SK-N-SH (cell line): ENCODE measurements around the gene SMYD3.

Source experiments
- CHD2 ChIP-seq: fragments of 150-350 bp; IDR thresholded peaks from 2 replicates; pipeline ENCODE4 v1.6.1; 2018; ENCODE audit warnings: low read length; ENCODE audit not compliant: partially characterized antibody
- EP300 ChIP-seq, 2 experiments: IDR thresholded peaks; 2 replicates each; pipeline versions ENCODE4 v1.4.0 to v1.6.1; 2012; ENCODE audit warnings: borderline replicate concordance in 1 of 2, low read depth in 1 of 2, low read length in 1 of 2
- EZH2phosphoT487 ChIP-seq: fragments of 200-600 bp; sonication (generic); IDR thresholded peaks from 2 replicates; pipeline ENCODE4 v1.6.1; 2017; ENCODE audit warnings: low read depth, mixed run types, mild to moderate bottlenecking, antibody characterized with exemption, moderate library complexity, borderline replicate concordance
- SIN3A ChIP-seq: IDR thresholded peaks from 2 replicates; pipeline ENCODE4 v1.6.1; 2012; ENCODE audit warnings: low read depth, mild to moderate bottlenecking, low read length, moderate library complexity, borderline replicate concordance
- TF ChIP-seq, protein P1 (sequence below): IDR thresholded peaks from 2 replicates; pipeline ENCODE4 v1.4.0; 2012; ENCODE audit warnings: low read depth
- TF ChIP-seq, protein P2 (sequence below): fragments of 200-600 bp; sonication (generic); IDR thresholded peaks from 2 replicates; pipeline ENCODE4 v1.6.1; 2017; ENCODE audit warnings: antibody characterized with exemption, mild to moderate bottlenecking, moderate library complexity
- TF ChIP-seq, protein P3 (sequence below): IDR thresholded peaks from 2 replicates; pipeline ENCODE4; 2012
- TF ChIP-seq, protein P4 (sequence below): fragments of 150-350 bp; IDR thresholded peaks from 2 replicates; pipeline ENCODE4 v1.6.1; 2016; ENCODE audit warnings: mild to moderate bottlenecking, low read depth, low read length
- TF ChIP-seq, protein P5 (sequence below): fragments of 150-350 bp; IDR thresholded peaks from 2 replicates; pipeline ENCODE4 v1.6.1; 2017; ENCODE audit warnings: antibody characterized with exemption, low read length, low read depth, borderline replicate concordance

DNA sequence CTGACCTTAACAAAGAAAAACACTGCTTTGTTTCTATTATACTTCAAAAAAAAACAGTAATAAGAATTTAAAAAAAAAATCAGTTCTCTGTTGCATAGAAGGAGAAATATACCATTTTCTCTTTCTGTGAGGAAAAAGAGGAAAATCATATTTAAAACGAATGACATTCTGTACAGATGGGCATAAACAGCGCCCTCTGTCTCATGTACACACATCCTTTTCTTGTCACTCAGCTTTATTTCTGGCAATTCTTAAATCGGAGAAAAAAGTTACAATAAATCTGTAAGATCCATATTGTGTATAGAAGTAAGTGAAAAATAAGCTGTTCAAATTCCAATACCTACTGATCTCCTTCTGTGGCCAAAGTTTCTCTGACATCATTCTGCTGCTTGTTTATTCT is 245.4 kb downstream of the SMYD3 start:
- TF ChIP-seq, protein P1, sequence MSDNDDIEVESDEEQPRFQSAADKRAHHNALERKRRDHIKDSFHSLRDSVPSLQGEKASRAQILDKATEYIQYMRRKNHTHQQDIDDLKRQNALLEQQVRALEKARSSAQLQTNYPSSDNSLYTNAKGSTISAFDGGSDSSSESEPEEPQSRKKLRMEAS = no peak
- TF ChIP-seq, protein P2, sequence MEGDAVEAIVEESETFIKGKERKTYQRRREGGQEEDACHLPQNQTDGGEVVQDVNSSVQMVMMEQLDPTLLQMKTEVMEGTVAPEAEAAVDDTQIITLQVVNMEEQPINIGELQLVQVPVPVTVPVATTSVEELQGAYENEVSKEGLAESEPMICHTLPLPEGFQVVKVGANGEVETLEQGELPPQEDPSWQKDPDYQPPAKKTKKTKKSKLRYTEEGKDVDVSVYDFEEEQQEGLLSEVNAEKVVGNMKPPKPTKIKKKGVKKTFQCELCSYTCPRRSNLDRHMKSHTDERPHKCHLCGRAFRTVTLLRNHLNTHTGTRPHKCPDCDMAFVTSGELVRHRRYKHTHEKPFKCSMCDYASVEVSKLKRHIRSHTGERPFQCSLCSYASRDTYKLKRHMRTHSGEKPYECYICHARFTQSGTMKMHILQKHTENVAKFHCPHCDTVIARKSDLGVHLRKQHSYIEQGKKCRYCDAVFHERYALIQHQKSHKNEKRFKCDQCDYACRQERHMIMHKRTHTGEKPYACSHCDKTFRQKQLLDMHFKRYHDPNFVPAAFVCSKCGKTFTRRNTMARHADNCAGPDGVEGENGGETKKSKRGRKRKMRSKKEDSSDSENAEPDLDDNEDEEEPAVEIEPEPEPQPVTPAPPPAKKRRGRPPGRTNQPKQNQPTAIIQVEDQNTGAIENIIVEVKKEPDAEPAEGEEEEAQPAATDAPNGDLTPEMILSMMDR = peak; percentile 50
- TF ChIP-seq EZH2phosphoT487 (no peak), SIN3A (no peak), EP300 (IDR thresholded peaks at IDR 0.05; ENCODE audit: borderline replicate concordance in 1 of 2, low read depth in 1 of 2, low read length in 1 of 2) (no peak), CHD2 (no peak)
- TF ChIP-seq, protein P3, sequence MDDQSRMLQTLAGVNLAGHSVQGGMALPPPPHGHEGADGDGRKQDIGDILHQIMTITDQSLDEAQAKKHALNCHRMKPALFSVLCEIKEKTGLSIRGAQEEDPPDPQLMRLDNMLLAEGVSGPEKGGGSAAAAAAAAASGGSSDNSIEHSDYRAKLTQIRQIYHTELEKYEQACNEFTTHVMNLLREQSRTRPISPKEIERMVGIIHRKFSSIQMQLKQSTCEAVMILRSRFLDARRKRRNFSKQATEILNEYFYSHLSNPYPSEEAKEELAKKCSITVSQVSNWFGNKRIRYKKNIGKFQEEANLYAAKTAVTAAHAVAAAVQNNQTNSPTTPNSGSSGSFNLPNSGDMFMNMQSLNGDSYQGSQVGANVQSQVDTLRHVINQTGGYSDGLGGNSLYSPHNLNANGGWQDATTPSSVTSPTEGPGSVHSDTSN = no peak
- TF ChIP-seq, protein P4, sequence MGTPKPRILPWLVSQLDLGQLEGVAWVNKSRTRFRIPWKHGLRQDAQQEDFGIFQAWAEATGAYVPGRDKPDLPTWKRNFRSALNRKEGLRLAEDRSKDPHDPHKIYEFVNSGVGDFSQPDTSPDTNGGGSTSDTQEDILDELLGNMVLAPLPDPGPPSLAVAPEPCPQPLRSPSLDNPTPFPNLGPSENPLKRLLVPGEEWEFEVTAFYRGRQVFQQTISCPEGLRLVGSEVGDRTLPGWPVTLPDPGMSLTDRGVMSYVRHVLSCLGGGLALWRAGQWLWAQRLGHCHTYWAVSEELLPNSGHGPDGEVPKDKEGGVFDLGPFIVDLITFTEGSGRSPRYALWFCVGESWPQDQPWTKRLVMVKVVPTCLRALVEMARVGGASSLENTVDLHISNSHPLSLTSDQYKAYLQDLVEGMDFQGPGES = no peak
- TF ChIP-seq, protein P5, sequence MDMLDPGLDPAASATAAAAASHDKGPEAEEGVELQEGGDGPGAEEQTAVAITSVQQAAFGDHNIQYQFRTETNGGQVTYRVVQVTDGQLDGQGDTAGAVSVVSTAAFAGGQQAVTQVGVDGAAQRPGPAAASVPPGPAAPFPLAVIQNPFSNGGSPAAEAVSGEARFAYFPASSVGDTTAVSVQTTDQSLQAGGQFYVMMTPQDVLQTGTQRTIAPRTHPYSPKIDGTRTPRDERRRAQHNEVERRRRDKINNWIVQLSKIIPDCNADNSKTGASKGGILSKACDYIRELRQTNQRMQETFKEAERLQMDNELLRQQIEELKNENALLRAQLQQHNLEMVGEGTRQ = no peak
